ENCODE measurements around the gene IL17B.
A peak's percentile ranks its signal among the peaks of the same experiment; 100 is the strongest.

The IL17B gene

GRCh38 chr5:149388498-149389190, 9.6 kb upstream of the IL17B start:
- Histone ChIP-seq H3K27ac (no peak overlapping the region), H4K20me1 (no peaks in the 10 kb centered on the region), H3K36me3 (no peaks in the 10 kb centered on the region), H3K9me3 (no peaks in the 10 kb centered on the region), H3K4me1 (peaks cover 9% of the 10 kb centered on the region), H3K4me3 (no peak overlapping the region), H3K27me3 (no peaks in the 10 kb centered on the region), H3K4me2 (no peak overlapping the region), H3K9ac (no peak overlapping the region)
- no peak for TF ChIP-seq Cebpa-rat (IDR thresholded peaks at IDR 0.05)

- Histone ChIP-seq H3K9me3 (no peaks in the 10 kb centered on the region), H3K4me2 (no peak overlapping the region), H3K4me1 (peaks cover 9% of the 10 kb centered on the region), H3K4me3 (no peak overlapping the region), H4K20me1 (no peaks in the 10 kb centered on the region), H3K36me3 (no peaks in the 10 kb centered on the region), H3K27ac (no peak overlapping the region), H3K27me3 (no peaks in the 10 kb centered on the region), H3K9ac (no peak overlapping the region)
- no peak for TF ChIP-seq Cebpa-rat (IDR thresholded peaks at IDR 0.05)
Observed at GRCh38 chr5:149387982-149388381, 8.9 kb upstream of the IL17B start.

- Histone ChIP-seq H3K9me3 (no peaks in the 10 kb centered on the region), H4K20me1 (no peaks in the 10 kb centered on the region), H3K36me3 (no peaks in the 10 kb centered on the region), H3K27me3 (no peaks in the 10 kb centered on the region), H3K4me2 (no peak overlapping the region), H3K27ac (no peak overlapping the region), H3K4me1 (peaks cover 9% of the 10 kb centered on the region), H3K4me3 (no peak overlapping the region), H3K9ac (no peak overlapping the region)
- TF ChIP-seq Cebpa-rat (IDR thresholded peaks at IDR 0.05): no peak
Observed at GRCh38 chr5:149387081-149387631, 8.1 kb upstream of the IL17B start.

GRCh38 chr5:149386166-149386565, 7.1 kb upstream of the IL17B start:
- no peaks in the 10 kb centered on the region for H4K20me1 ChIP-seq
- H3K4me3 ChIP-seq: no peak overlapping the region
- peak overlapping the region; percentile 44; the same call in 1 of the 2 replicates for H3K4me2 ChIP-seq
- no peak overlapping the region for H3K9ac ChIP-seq
- H3K36me3 ChIP-seq: no peaks in the 10 kb centered on the region
- H3K9me3 ChIP-seq: no peaks in the 10 kb centered on the region
- no peaks in the 10 kb centered on the region for H3K27me3 ChIP-seq
- no peak for TF ChIP-seq Cebpa-rat (IDR thresholded peaks at IDR 0.05)
- H3K27ac ChIP-seq: peak overlapping the region; percentile 65; the same call in 1 of the 2 replicates
- H3K4me1 ChIP-seq: peaks cover 9% of the 10 kb centered on the region

DNA sequence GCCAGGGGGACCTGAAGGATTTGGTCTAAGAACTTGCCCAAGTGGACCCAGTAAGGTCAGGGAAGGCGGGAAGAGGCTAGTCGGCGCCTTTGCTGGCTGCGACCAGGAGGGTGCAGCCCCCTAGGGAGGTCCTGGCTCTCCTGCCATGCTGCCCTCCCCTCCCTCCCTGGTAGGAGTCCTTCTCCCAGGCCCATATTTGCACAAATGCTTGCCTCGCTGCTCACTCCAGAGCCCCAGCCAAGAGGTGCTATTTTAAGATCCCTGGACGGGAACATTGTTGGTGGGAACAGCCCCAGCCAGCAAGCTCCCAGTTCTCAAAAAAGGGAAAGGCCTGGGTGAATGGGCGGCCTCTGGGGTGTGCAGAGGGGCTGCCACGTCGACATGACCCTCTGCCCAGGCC, 4.3 kb upstream of the IL17B start:
- Histone ChIP-seq H3K9me3 (no peaks in the 10 kb centered on the region), H3K36me3 (no peaks in the 10 kb centered on the region), H3K4me3 (no peak overlapping the region), H3K27me3 (no peaks in the 10 kb centered on the region), H3K9ac (no peak overlapping the region), H3K27ac (no peak overlapping the region), H3K4me2 (no peak overlapping the region), H3K4me1 (peaks cover 9% of the 10 kb centered on the region), H4K20me1 (no peaks in the 10 kb centered on the region)
- no peak for TF ChIP-seq Cebpa-rat (IDR thresholded peaks at IDR 0.05)

- Histone ChIP-seq H3K9me3 (no peaks in the 10 kb centered on the region), H3K36me3 (no peaks in the 10 kb centered on the region), H3K4me1 (peaks cover 9% of the 10 kb centered on the region), H3K27me3 (no peaks in the 10 kb centered on the region), H3K4me2 (no peak overlapping the region), H3K9ac (no peak overlapping the region), H3K4me3 (no peak overlapping the region), H4K20me1 (no peaks in the 10 kb centered on the region), H3K27ac (no peak overlapping the region)
- TF ChIP-seq Cebpa-rat (IDR thresholded peaks at IDR 0.05): no peak
Observed at GRCh38 chr5:149382517-149383220, 3.6 kb upstream of the IL17B start.

GRCh38 chr5:149381986-149382338, 2.9 kb upstream of the IL17B start:
- H3K9ac ChIP-seq: no peak overlapping the region
- H3K4me2 ChIP-seq: no peak overlapping the region
- H3K4me3 ChIP-seq: no peak overlapping the region
- no peaks in the 10 kb centered on the region for H3K9me3 ChIP-seq
- TF ChIP-seq Cebpa-rat (IDR thresholded peaks at IDR 0.05): no peak
- H3K27ac ChIP-seq: no peak overlapping the region
- no peaks in the 10 kb centered on the region for H3K27me3 ChIP-seq
- H3K4me1 ChIP-seq: peaks cover 9% of the 10 kb centered on the region
- no peaks in the 10 kb centered on the region for H4K20me1 ChIP-seq
- H3K36me3 ChIP-seq: no peaks in the 10 kb centered on the region

GRCh38 chr5:149381261-149381985, 2.3 kb upstream of the IL17B start:
- no peak for TF ChIP-seq Cebpa-rat (IDR thresholded peaks at IDR 0.05)
- Histone ChIP-seq H3K4me1 (peaks cover 9% of the 10 kb centered on the region), H3K4me3 (no peak overlapping the region), H3K9me3 (no peaks in the 10 kb centered on the region), H4K20me1 (no peaks in the 10 kb centered on the region), H3K4me2 (no peak overlapping the region), H3K36me3 (no peaks in the 10 kb centered on the region), H3K27me3 (no peaks in the 10 kb centered on the region), H3K27ac (no peak overlapping the region), H3K9ac (peak overlapping the region; percentile 12; the same call in 1 of the 2 replicates)

GRCh38 chr5:149380466-149381121, 1.5 kb upstream of the IL17B start:
- H4K20me1 ChIP-seq: no peaks in the 10 kb centered on the region
- H3K36me3 ChIP-seq: no peaks in the 10 kb centered on the region
- no peak overlapping the region for H3K4me3 ChIP-seq
- no peak for TF ChIP-seq Cebpa-rat (IDR thresholded peaks at IDR 0.05)
- no peak overlapping the region for H3K4me2 ChIP-seq
- H3K9me3 ChIP-seq: no peaks in the 10 kb centered on the region
- peaks cover 5% of the 10 kb centered on the region for H3K4me1 ChIP-seq
- no peak overlapping the region for H3K9ac ChIP-seq
- no peaks in the 10 kb centered on the region for H3K27me3 ChIP-seq
- H3K27ac ChIP-seq: no peak overlapping the region

Data from BLaER1 (cell line).